K562 (cell line): ENCODE results near the gene FIZ1. TPM values are rescaled to one million over a fixed set of nuclear protein-coding genes. Genes with fewer than 3 reads are reported as not detected.

Experiments
- ETV1 ChIP-seq: fragments of 450-650 bp; conservative IDR thresholded peaks from 2 replicates; pipeline ENCODE4 v1.6.1; 2016; ENCODE audit warnings: missing genetic modification characterization, control low read depth, low read depth, missing compliant biosample characterization
- NFE2L1 ChIP-seq: fragments of 450-650 bp; IDR thresholded peaks from 2 replicates; pipeline ENCODE4 v1.6.1; 2016; ENCODE audit warnings: missing genetic modification characterization, low read depth, mild to moderate bottlenecking, missing compliant biosample characterization, moderate library complexity, borderline replicate concordance
- NR1H2 ChIP-seq: sonication (generic); formaldehyde crosslinking; IDR thresholded peaks from 2 replicates; pipeline ENCODE4 v1.4.0; 2020; ENCODE audit warnings: mild to moderate bottlenecking, missing genetic modification reagents
- NR3C1 ChIP-seq: sonication (generic); formaldehyde crosslinking; IDR thresholded peaks from 2 replicates; pipeline ENCODE4 v1.8.1; 2022; ENCODE audit warnings: missing genetic modification reagents
- RAD21 ChIP-seq, 2 experiments: fragments of 250-450 bp in 1 of 2; fragments of 450-650 bp in 1 of 2; sonication (Bioruptor Pico) in 1 of 2; formaldehyde crosslinking in 1 of 2; IDR thresholded peaks in 1 of 2; conservative IDR thresholded peaks in 1 of 2; 2 replicates each; pipeline versions ENCODE4 v1.4.0 to v1.8.0; 2020 to 2022; ENCODE audit warnings: mild to moderate bottlenecking in 2 of 2, moderate library complexity in 1 of 2
- RBM14 ChIP-seq: fragments of 200-400 bp; formaldehyde crosslinking; IDR thresholded peaks from 2 replicates; pipeline ENCODE4 v1.6.1; 2018; ENCODE audit warnings: low read depth, mild to moderate bottlenecking, low read length, moderate library complexity, borderline replicate concordance; ENCODE audit not compliant: insufficient read depth
- TEAD2 ChIP-seq: fragments of 450-650 bp; IDR thresholded peaks from 2 replicates; pipeline ENCODE4 v1.6.1; 2016; ENCODE audit warnings: missing genetic modification characterization, control low read depth, missing compliant biosample characterization
- ZNF79 ChIP-seq: fragments of 250-450 bp; sonication (Bioruptor Pico); IDR thresholded peaks from 2 replicates; pipeline ENCODE4 v1.4.0; 2020; ENCODE audit warnings: low read depth, mild to moderate bottlenecking, moderate library complexity
- polyA plus RNA-seq, 8 experiments: library from polyadenylated mRNA; depleted of rRNA in 4 of 8; stranded (reverse) in 5 of 8; unstranded in 3 of 8; fragments of >200 nt; fragmentation: Nextera tagmentation in 2 of 8; fragmentation: Illumina TruSeq in 1 of 8; extraction: Ambion mirVana in 2 of 8; extraction: Trizol in 1 of 8; gene quantifications; 2 replicates each; pipeline versions ENCODE4 v1.2.1 to v1.2.3, GENCODE V29; 2011 to 2014; ENCODE audit warnings: inconsistent platforms in 1 of 8, missing spikeins in 1 of 8
- total RNA-seq, 7 experiments: library from RNA; depleted of rRNA in 6 of 7; stranded (reverse); fragments of >200 nt in 6 of 7; fragmentation: Illumina TruSeq in 2 of 7; extraction: Trizol in 2 of 7; gene quantifications; 2 replicates each; pipeline versions ENCODE4 v1.2.1 to v1.2.3, GENCODE V29; 2011 to 2021; ENCODE audit warnings: low replicate concordance in 1 of 7
- TF ChIP-seq, protein P1 (sequence below): fragments of 250-450 bp; sonication (Bioruptor Pico); IDR thresholded peaks from 2 replicates; pipeline ENCODE4 v1.4.0; 2020; ENCODE audit warnings: borderline replicate concordance
- TF ChIP-seq, protein P2 (sequence below): fragments of 450-650 bp; IDR thresholded peaks from one replicate; pipeline ENCODE4 v1.6.1; 2018; ENCODE audit warnings: mild to moderate bottlenecking, moderate library complexity; ENCODE audit not compliant: partially characterized antibody
- TF ChIP-seq, protein P3 (sequence below): IDR thresholded peaks from 3 replicates; pipeline ENCODE4 v1.6.1; 2011; ENCODE audit warnings: borderline replicate concordance, mild to moderate bottlenecking, moderate library complexity; ENCODE audit not compliant: insufficient read length; ENCODE audit errors: extremely low read depth
- TF ChIP-seq, protein P4 (sequence below): sonication (generic); formaldehyde crosslinking; IDR thresholded peaks from 2 replicates; pipeline ENCODE4 v1.8.1; 2023; ENCODE audit warnings: mild to moderate bottlenecking, missing genetic modification reagents
- TF ChIP-seq, protein P5 (sequence below): fragments of 450-650 bp; IDR thresholded peaks from 2 replicates; pipeline ENCODE4 v1.6.1; 2017; ENCODE audit warnings: antibody characterized with exemption, mild to moderate bottlenecking

FIZ1 gene
- total and polyA plus RNA-seq, 9 of the 15 experiments (the other 6 are each of a cell fraction or from before 2014, with no cell fraction given), result 0.79 to 17.5 (median 5.5) TPM

DNA sequence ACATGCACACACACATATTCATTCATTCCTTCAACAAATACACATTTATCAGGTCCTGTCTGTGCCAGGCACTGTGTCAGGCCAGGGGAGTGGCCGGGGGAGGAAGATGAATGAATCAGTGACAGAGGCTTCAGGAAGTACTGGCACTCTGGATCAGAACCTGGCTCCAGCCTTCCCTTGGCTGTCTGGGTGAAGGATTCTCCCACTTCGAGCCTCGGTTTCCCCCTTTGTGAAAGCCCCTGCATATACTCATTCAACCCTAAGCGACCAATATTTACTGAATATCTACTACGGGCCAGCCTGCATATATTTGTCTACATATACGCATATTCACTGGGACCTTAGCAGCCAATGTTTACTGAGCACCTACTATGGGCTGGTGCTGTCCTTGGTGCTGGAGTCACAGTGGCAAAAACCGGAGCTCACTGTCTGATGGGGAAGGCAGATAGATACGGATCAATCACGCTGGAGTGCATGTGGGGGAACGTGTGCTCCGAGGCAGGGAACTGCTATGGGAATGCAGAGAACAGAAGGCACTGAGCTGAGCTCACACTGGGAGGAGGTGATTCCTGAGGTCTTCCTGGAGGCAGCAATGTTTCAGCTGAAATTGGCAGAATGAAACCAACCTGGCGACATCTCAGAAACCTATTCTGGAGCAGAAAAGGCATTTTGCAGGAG is 18.0 kb downstream of the FIZ1 start (continued):
- TF ChIP-seq NR1H2 (CRISPR knock-in tag), result 0 out of 2 replicates have a peak, but pooled peaks have one; percentile 31
- TF ChIP-seq, protein P1, sequence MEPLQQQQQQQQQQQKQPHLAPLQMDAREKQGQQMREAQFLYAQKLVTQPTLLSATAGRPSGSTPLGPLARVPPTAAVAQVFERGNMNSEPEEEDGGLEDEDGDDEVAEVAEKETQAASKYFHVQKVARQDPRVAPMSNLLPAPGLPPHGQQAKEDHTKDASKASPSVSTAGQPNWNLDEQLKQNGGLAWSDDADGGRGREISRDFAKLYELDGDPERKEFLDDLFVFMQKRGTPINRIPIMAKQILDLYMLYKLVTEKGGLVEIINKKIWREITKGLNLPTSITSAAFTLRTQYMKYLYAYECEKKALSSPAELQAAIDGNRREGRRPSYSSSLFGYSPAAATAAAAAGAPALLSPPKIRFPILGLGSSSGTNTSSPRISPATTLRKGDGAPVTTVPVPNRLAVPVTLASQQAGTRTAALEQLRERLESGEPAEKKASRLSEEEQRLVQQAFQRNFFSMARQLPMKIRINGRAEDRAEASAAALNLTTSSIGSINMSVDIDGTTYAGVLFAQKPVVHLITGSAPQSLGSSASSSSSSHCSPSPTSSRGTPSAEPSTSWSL (CRISPR knock-in tag), result no peak
- TF ChIP-seq ZNF79 (CRISPR knock-in tag), result no peak
- no peak for TF ChIP-seq NFE2L1 (tag)
- peak; percentile 54; the same call in 1 of the 2 replicates for TF ChIP-seq NR3C1
- no peak for TF ChIP-seq ETV1
- TF ChIP-seq, protein P2, sequence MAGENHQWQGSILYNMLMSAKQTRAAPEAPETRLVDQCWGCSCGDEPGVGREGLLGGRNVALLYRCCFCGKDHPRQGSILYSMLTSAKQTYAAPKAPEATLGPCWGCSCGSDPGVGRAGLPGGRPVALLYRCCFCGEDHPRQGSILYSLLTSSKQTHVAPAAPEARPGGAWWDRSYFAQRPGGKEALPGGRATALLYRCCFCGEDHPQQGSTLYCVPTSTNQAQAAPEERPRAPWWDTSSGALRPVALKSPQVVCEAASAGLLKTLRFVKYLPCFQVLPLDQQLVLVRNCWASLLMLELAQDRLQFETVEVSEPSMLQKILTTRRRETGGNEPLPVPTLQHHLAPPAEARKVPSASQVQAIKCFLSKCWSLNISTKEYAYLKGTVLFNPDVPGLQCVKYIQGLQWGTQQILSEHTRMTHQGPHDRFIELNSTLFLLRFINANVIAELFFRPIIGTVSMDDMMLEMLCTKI, result no peak
- TF ChIP-seq, protein P3, sequence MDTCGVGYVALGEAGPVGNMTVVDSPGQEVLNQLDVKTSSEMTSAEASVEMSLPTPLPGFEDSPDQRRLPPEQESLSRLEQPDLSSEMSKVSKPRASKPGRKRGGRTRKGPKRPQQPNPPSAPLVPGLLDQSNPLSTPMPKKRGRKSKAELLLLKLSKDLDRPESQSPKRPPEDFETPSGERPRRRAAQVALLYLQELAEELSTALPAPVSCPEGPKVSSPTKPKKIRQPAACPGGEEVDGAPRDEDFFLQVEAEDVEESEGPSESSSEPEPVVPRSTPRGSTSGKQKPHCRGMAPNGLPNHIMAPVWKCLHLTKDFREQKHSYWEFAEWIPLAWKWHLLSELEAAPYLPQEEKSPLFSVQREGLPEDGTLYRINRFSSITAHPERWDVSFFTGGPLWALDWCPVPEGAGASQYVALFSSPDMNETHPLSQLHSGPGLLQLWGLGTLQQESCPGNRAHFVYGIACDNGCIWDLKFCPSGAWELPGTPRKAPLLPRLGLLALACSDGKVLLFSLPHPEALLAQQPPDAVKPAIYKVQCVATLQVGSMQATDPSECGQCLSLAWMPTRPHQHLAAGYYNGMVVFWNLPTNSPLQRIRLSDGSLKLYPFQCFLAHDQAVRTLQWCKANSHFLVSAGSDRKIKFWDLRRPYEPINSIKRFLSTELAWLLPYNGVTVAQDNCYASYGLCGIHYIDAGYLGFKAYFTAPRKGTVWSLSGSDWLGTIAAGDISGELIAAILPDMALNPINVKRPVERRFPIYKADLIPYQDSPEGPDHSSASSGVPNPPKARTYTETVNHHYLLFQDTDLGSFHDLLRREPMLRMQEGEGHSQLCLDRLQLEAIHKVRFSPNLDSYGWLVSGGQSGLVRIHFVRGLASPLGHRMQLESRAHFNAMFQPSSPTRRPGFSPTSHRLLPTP, result no peak
- no peak for TF ChIP-seq RAD21 (CRISPR knock-in tag; conservative IDR thresholded peaks at IDR 0.05 in 1 of 2, IDR thresholded peaks at IDR 0.05 in 1 of 2)
- TF ChIP-seq TEAD2, result no peak
- TF ChIP-seq RBM14, result no peak
- TF ChIP-seq, protein P4, sequence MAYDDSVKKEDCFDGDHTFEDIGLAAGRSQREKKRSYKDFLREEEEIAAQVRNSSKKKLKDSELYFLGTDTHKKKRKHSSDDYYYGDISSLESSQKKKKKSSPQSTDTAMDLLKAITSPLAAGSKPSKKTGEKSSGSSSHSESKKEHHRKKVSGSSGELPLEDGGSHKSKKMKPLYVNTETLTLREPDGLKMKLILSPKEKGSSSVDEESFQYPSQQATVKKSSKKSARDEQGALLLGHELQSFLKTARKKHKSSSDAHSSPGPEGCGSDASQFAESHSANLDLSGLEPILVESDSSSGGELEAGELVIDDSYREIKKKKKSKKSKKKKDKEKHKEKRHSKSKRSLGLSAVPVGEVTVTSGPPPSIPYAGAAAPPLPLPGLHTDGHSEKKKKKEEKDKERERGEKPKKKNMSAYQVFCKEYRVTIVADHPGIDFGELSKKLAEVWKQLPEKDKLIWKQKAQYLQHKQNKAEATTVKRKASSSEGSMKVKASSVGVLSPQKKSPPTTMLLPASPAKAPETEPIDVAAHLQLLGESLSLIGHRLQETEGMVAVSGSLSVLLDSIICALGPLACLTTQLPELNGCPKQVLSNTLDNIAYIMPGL (CRISPR knock-in tag), result no peak
- TF ChIP-seq, protein P5, sequence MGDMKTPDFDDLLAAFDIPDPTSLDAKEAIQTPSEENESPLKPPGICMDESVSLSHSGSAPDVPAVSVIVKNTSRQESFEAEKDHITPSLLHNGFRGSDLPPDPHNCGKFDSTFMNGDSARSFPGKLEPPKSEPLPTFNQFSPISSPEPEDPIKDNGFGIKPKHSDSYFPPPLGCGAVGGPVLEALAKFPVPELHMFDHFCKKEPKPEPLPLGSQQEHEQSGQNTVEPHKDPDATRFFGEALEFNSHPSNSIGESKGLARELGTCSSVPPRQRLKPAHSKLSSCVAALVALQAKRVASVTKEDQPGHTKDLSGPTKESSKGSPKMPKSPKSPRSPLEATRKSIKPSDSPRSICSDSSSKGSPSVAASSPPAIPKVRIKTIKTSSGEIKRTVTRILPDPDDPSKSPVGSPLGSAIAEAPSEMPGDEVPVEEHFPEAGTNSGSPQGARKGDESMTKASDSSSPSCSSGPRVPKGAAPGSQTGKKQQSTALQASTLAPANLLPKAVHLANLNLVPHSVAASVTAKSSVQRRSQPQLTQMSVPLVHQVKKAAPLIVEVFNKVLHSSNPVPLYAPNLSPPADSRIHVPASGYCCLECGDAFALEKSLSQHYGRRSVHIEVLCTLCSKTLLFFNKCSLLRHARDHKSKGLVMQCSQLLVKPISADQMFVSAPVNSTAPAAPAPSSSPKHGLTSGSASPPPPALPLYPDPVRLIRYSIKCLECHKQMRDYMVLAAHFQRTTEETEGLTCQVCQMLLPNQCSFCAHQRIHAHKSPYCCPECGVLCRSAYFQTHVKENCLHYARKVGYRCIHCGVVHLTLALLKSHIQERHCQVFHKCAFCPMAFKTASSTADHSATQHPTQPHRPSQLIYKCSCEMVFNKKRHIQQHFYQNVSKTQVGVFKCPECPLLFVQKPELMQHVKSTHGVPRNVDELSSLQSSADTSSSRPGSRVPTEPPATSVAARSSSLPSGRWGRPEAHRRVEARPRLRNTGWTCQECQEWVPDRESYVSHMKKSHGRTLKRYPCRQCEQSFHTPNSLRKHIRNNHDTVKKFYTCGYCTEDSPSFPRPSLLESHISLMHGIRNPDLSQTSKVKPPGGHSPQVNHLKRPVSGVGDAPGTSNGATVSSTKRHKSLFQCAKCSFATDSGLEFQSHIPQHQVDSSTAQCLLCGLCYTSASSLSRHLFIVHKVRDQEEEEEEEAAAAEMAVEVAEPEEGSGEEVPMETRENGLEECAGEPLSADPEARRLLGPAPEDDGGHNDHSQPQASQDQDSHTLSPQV, result no peak
